NCI-H2196 (cell line): Measurements from ENCODE around the gene EMC6.
"Not testable (repeated sequence)": the region's sequence is repeated elsewhere in the genome, so short reads cannot be mapped to it uniquely, and the experiment has no call there.

ENCODE experiments used
- DNase-seq: peaks from one replicate; lab custom pipeline; 2025; ENCODE audit not compliant: unreplicated experiment; lab: John Stamatoyannopoulos, UW

The EMC6 gene

DNA sequence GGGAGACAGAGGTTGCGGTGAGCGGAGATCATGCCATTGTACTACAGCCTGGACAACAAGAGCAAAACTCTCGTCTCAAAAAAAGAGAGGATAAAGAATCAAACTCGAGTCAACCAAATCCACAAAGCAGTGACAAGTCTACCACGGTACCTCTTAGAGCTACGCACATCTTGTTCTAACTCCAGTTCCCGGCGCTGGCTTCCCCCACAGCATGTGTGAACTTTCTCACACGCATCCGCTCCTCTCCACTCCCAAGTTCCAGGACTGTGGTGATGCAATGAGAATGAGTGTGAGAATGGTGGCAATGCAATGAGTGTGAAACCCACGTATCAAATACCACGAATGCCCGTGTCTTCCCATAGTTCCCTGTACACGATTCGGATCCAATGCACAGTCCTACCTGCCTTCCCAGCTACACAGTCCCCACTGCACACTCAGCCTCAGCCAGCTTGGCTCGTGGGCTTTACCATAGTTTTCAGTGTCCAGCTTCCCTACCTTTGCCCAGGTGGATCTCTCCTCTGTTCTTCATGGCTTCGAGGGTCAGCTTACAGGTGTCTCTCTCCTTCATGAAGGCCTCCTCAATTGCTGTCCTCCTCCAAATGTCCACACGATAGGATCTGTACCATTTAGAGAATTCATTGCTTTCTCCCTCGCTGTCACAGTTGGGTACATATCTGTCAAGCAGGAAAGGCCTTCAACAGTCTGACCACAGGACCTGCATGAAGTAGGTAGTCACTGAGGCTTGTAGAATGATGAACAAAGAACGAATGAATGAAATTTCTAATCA lies 36.5 kb downstream of the EMC6 start:
- no peak for DNase-seq

DNA sequence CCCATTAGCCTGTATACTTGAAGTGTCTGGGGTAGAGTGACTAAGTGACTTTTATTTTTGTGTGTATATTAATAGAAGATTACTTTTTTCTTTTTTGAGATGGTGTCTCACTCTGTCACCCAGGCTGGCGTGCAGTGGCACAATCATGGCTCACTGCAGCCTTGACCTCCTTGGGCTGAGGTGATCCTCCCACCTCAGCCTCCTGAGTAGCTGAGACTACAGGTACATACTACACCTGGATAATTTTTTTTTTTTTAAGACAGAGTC lies 37.0 kb downstream of the EMC6 start:
- DNase-seq: not testable (repeated sequence)

DNA sequence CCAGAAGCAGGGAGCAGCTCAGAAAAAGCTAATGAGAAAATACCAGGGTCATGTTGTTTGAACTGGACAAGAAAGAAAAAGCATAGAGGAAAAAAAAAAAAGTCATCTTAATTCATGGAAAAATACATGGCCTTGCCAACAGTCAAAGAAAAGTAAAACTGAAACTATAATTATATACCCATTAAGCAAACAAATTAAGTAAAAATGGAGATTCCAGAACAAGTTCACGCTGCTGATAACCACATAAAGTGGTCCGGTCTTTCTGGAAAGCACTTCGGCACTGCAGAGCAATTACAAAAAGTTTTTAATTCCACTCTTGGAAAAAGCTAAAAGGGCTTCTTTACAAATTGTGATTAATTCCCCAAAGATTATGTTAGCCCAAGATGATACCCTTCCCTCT lies 39.8 kb downstream of the EMC6 start:
- DNase-seq: no peak

DNA sequence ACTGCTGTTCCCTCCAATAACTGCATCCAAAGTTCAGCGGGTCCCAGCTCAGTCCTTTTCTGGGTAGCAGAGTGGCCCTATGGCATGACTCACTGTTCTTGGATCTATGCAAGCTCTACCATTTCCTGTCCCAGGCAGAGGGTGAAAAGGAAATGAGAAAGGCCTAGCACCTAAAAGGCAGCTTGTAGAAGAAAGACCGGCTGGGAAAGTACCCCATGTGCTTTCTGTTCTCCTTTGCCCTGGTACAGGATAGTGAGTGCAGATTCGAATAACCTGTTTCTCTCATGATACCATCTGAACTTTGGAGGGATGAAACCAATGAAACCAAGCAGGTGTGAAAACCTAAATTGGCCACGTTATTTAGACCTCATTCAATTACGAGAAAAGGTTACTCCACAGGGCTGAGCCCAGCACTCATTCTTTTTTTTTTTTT lies 42.4 kb downstream of the EMC6 start:
- DNase-seq: no peak

DNA sequence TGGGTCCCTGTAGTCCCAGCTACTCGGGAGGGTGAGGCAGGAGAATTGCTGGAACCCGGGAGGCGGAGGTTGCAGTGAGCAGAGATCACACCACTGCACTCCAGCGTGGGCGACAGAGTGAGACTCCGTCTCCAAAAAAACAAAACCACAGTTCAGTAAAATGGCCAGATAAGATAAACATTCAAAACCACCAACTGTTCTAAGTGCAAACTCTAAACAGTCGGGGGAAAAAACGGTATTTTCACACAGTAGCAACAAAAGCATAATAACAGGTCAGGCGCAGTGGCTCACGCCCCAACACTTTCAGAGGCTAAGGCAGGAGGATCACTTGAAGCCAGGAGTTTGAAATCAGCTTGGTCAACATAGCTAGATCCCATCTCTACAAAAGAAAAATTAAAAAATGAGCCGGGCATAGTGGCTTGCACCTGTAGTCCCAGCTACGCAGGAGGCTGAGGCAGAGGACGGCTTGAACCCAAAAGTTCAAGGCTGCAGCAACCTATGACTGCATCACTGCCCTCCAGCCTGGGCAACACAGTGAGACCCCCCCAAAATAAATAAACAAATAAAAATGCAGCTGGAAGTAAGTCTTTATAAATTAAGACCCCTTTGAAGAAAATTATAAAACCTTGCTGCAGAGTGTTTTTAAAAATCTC lies 44.3 kb downstream of the EMC6 start:
- no peak for DNase-seq

DNA sequence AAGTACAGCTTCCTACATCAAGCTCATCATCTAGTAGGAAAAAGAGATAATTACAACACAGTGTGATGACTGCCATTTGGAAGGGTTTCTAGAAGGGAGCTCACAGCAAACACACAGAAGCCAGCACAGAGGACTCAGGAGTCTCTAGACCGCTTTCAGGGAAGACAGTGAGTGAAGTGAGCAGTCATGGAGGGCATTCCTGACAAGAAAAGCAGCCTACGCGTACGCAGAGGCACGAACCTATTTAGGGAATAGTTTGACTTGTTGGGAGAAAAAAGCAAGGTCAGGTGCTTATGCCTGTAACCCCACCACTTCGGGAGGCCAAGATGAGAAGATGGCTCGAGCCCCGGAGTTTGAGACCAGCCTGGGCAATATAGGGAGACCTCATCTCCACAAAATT lies 46.7 kb downstream of the EMC6 start:
- no peak for DNase-seq

DNA sequence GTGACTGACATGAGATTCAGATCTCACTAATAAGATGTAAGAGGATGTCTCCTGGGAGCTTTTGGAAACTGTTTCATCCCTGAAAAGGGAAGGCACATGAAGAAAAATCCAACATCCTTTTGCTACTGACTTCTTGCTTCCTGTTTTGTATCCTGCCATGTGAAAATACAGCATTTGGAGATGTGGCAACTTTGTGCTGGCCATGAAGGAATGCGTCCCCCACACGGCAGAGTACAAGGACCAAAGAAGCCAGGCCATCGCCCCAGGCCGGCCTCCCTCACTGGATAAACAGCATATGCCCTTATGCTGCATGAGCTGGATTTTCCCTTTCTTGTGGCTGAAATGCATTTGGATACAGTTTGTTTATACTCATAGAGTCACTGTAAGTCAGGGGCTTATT lies 49.6 kb downstream of the EMC6 start:
- no peak for DNase-seq

DNA sequence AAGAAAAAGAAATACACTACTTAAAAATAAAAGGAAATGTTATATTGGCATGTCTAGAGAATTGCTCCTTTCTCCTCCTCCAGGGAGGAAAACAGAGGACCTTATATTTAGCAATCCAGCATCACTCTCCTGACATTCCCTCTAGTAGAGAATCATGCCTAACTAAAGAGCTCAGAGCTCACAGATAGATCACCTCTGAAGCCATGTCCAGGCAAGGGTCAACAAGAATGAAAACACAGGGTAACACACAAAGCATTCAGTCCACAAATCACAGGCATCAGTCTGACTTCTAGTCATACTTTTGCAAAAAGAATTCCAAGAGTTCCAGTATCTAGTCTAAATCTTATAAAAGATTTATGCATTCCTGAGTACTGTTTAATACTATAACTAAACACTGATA lies 50.7 kb downstream of the EMC6 start:
- DNase-seq: no peak
